GM23338 (cell line): ENCODE data around the gene S100A16.

ENCODE experiments used
- CTCF ChIP-seq, 2 experiments: fragments of 200-600 bp in 1 of 2; sonication (generic) in 1 of 2; conservative IDR thresholded peaks; 2 replicates each; pipeline versions ENCODE4 v1.5.1 to v1.6.1; 2016 to 2017; ENCODE audit warnings: antibody characterized with exemption in 2 of 2, low read depth in 2 of 2, mild to moderate bottlenecking in 2 of 2, moderate library complexity in 1 of 2
- REST ChIP-seq: IDR thresholded peaks from one replicate; pipeline ENCODE4 v1.6.1; 2018; ENCODE audit warnings: antibody characterized with exemption; ENCODE audit not compliant: unreplicated experiment

GRCh38 chr1:153633161-153633753 is 20.3 kb upstream of the S100A16 start:
- TF ChIP-seq CTCF (conservative IDR thresholded peaks at IDR 0.05; ENCODE audit: low read depth in 2 of 2) (no peak), REST (no peak)
